Stomach (tissue), 4 donors: ENCODE data around the gene ACP3.

Source experiments
- POLR2AphosphoS5 ChIP-seq, 3 donors: sonication (generic); formaldehyde crosslinking; IDR thresholded peaks; one replicate each; pipeline ENCODE4 v1.6.1; 2016; ENCODE audit warnings: antibody characterized with exemption in 3 of 3
- TF ChIP-seq, protein P1 (sequence below), 7 experiments: fragments of 450-650 bp in 4 of 7; fragments of 200-600 bp in 3 of 7; sonication (generic) in 3 of 7; IDR thresholded peaks; one replicate each; pipeline ENCODE4 v1.5.1; 2016 to 2019; ENCODE audit warnings: antibody characterized with exemption in 7 of 7, control low read depth in 2 of 7, mild to moderate bottlenecking in 1 of 7

DNA sequence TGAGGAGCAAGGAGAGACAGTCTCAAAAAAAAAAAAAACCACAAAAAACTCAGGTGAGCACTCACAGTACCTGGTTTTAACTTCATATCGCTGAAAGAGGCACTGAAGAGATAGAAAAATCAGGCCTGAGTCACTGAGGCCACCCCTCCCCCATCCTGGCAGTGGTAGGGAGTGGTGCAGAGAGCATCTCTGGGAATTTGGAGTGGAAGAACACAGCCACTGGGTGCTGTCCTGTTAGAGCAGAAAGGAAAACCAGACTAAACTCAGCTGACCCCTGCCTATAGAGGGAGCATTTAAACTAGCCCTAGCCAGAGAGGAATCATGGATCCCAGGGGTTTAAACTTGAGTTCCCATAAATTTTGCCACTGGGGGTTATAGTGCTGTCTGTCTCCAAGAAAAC lies 77.9 kb downstream of the ACP3 start:
- TF ChIP-seq, protein P1, sequence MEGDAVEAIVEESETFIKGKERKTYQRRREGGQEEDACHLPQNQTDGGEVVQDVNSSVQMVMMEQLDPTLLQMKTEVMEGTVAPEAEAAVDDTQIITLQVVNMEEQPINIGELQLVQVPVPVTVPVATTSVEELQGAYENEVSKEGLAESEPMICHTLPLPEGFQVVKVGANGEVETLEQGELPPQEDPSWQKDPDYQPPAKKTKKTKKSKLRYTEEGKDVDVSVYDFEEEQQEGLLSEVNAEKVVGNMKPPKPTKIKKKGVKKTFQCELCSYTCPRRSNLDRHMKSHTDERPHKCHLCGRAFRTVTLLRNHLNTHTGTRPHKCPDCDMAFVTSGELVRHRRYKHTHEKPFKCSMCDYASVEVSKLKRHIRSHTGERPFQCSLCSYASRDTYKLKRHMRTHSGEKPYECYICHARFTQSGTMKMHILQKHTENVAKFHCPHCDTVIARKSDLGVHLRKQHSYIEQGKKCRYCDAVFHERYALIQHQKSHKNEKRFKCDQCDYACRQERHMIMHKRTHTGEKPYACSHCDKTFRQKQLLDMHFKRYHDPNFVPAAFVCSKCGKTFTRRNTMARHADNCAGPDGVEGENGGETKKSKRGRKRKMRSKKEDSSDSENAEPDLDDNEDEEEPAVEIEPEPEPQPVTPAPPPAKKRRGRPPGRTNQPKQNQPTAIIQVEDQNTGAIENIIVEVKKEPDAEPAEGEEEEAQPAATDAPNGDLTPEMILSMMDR (IDR thresholded peaks at IDR 0.05): no peak
- TF ChIP-seq POLR2AphosphoS5 (IDR thresholded peaks at IDR 0.05): no peak
